Stimulated activated CD4-positive, alpha-beta T cell treated with anti-CD3 and anti-CD28 coated beads, Interleukin-12 subunit alpha, Interleukin-12 subunit beta, amount 100 ng/mL, for 24 hours (primary cell): ENCODE data around the gene MUTYH.
A peak's percentile ranks its signal among the peaks of the same experiment; 100 is the strongest.
"Not testable (repeated sequence)": the region's sequence is repeated elsewhere in the genome, so short reads cannot be mapped to it uniquely, and the experiment has no call there.

Experiments
- DNase-seq, 2 experiments: peaks; one replicate each; pipeline ENCODE4 v3.0.0-alpha.2; 2020; ENCODE audit warnings: low read depth in 2 of 2

The MUTYH gene

DNA sequence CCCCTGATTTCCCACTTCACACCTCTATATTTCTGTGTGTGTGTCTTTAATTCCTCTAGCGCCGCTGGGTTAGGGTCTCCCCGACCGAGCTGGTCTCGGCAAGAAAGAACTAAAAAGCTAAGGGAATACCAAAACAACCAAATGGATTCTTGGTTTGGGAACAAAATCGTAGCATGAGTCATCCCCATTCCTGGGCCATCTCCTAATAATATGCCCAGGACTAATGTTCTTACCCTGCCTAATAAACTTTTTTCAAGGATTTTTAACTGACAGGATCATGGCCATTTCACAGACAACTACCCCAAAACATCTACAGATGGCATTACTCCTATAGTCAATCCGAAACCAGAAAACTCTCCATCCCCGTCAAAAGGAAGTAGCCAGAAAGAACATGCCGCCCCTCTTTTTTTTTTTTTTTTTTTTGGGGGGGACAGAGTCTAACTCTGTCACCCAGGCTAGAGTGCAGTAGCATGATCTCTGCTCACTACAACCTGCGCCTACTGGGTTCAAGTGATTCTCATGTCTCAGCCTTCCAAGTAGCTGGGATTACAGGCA, 17.7 kb downstream of the MUTYH start:
- DNase-seq: no peak

DNA sequence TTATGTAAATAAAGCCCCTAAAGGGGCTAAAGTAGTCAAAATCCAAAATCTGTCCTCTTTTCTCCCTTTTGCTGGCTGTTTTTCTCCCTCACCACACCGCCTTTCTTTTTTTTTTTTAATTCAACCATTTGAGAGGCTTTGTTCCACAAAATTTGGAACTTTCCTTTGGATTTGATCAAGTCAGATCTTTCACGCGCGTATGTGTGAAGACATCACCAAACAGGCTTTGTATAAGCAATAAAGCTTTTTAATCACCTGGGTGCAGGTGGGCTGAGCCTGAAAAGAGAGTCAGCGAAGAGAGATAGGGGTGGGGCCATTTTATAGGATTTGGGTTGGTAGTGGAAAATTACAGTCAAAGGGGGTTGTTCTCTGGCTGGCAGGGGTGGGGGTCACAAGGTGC, 18.8 kb downstream of the MUTYH start:
- no peak for DNase-seq

DNA sequence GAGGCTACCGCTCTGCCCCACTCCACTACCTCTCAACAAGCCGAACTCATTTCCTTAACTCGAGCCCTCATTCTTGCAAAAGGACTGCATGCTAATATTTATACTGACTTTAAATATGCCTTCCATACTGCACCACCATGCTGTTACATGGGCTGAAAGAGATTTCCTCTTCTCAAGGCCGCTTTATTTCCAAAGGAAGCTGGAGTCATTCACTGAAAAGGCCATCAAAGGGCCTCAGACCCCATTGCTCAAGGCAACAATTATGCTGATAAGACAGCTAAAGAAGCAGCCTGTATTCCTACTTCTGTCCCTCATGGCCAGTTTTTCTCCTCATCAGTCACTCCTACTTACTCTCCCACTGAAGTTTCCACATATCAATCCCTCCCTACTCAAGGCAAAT, 20.5 kb downstream of the MUTYH start:
- DNase-seq: no peak

DNA sequence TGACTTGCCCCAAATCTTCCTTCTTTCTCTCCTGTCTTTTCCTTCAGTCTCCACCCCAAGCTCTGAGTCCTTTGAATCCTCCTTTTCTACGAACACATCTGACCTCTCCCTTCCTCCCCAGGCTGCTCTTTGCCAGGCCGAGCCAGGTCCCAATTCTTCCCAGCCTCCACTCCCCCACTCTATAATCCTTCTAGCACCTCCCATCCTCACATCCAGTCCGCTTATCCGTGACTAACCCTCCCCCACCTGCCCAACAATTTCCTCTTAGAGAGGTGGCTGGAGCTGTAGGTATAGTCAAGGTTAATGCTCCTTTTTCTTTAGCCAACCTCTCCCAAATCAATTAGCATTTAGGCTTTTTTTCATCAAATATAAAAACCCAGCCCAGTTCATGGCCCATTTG, 23.1 kb downstream of the MUTYH start:
- DNase-seq: no peak

DNA sequence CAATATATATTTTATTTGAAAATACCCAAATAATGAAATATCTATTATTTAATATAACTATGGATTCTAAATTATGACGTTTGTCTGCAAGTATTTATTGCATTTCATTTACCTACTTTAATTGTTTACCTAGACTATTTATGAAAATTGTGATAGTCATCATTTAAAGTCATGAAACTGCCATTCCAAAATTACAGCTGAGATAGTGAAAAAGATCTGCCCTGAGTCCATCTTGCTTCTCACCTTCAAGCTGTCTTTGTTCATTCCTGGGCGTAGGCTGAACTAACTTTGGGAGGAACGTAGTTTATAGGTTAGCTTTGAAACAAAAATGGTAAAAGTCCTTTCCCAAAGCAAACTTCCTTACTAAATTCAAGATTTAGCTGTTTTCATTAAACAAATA, 26.0 kb downstream of the MUTYH start:
- no peak for DNase-seq

DNA sequence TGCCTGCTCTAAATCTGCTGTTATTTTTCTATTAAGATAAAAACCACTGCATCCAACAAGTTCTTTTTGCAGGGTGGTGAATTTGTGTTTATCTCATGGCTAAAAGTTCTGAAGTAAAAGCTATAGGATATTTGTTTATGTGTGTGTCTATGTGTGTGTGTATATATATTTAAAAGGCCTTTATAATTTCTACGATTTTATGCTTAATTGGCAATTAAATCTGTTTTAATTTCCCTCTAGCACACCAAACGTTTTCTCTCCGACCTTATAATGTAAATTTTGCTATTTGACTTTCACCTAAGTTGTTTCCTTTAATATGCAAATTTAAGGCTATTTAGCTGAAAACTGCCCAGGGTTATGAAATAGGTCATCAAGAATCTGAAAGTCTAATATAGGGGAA, 33.3 kb downstream of the MUTYH start:
- no peak for DNase-seq

DNA sequence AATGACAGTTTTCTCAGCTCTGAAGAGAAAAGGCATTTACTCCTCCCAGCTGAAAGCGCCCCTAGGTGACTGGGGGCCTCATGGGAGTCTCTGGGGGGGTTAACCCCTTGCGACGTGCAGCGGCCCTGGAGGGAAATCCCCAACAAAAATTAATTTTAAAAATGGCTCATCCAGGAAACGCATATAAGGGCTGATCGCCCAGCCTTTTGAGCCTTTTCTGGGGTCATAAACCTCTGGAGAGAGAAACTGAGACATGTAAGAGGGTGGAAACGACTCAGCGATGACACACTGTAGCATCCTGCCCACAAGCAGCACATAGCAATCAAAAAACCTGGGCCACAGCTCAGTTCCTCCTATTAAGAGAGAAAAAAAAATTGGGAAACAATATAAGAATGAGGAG, 33.9 kb downstream of the MUTYH start:
- DNase-seq: peak; percentile 24 to 25

DNA sequence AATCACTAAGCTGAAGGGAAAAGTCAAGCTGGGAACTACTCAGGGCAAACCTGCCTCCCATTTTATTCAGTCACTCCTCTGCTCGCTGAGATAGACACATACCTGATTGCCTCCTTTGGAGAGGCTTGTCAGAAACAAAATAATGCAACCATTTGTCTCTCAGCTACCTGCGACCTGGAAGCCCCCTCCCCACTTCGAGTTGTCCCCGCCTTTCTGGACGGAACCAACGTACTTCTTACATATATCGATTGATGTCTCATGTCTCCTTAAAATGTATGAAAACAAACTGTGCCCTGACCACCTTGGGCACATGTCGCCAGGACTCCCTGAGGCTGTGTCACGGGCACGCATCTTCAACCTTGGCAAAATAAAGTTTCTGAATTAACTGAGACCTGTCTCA, 35.0 kb downstream of the MUTYH start:
- no peak for DNase-seq

DNA sequence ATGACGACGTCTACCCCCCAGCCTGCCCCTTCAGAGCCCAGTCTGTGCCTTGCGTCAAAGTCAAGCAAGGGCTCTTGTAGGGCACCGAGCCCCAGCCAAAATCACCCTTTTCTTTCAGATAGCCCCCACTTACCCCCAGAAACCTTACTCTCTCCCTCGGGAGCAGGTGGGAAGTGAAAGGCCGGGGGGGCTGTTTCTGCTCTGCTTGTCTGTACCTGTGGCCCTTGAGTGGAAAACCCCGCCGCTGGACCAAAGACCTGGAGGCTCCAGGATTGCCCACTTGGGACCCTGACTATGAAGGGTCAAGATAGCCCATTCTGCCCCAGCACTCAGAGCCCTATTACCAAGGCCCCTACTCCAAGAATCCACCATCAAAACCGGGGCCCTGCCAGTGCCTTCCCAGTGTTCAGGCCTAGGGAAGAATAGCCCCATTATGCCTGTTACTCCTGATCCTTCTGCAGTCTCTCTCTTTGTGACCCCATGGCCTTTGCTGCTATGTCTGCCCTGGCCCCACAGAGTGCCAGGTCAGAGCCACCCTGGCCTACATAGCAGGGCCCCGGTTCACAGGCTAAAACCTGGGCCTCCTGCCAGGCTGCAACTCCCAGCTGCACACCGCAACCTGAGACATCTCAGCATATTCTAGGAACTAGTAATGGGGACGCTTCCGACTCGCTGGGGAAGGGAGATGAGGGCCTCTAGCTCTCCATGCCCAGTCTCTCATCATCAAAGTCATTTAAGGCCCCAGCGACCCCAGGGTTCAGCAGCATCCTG, 35.7 kb downstream of the MUTYH start:
- DNase-seq: no peak

DNA sequence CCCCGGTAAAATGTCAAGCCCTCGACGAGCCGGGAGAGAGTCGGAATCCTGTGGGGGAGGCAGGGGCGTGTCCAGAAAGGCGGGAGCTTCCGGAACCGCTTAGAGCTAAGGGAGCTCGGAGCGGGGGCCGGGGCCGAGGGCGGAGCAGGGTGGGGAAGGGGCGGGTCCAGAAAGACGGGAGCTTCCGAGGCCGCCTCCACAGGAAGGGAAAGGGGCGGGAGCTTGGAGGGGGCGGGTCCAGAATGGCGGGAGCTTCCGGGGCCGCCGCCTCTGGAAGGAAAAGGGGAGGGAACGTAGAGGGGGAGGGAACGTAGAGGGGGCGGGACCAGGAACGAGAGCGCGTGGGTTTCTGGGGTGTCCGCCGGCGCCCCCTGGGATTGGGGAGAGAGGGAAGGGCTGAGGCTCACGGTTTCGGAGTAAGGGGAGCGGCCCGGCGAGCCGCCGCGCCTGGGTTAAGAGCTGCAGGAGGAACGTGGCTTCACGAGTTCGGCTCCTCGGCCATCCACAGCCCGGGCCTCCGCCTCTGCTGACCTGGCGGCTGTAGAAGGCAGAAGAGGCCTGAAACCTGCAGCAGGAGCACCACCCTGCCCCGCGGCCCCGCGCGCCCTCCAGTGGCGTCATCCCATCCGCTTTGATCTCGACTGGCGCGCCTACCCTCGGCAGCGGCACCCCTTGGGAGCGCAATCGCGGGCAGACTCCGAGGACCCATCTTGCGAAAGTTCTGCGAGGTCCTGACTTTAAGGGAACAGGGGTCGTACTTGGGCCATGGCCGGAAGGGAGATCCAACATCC, 36.5 kb downstream of the MUTYH start:
- peak; percentile 98 to 100 for DNase-seq

DNA sequence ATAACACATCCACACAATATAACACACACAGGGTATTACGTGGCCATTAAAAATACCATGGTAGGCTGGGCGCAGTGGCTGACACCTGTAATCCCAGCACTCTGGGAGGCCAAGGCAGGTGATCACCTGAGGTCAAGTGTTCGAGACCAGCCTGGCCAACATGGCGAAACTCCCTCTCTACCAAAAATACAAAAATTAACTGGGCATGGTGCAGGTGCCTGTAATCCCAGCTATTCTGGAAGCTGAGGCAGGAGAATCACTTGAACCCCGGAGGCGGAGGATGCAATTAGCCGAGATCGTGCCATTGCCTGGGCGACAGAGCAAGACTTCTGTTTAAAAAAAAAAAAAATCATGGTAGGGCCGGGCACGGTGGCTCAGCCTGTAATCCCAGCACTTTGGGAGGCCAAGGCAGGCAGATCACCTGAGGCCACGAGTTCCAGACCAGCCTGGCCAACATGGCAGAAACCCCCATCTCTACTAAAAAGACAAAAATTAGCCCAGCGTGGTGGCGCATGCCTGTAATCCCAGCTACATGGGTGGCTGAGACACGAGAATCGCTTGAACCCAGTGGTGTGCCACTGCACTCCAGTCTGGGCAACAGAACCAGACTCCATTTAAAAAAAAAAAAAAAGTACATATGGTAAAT, 37.6 kb downstream of the MUTYH start:
- no peak for DNase-seq

DNA sequence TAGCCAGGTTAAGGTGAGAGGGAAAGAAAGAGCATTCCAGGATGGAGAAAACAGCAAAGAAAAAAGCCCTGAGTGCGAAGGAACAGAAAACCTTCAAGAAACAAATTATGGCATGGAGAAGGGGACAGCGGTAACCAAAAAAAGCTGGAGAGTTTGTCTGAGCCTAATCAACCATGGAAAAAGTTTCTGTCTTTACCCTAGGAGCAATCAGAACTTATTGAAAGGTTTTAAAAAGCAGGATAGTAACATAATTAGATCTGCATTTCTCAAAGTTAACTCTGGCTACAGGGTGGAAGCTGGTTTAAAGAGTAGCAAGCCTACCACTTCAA, 39.6 kb downstream of the MUTYH start:
- no peak for DNase-seq

DNA sequence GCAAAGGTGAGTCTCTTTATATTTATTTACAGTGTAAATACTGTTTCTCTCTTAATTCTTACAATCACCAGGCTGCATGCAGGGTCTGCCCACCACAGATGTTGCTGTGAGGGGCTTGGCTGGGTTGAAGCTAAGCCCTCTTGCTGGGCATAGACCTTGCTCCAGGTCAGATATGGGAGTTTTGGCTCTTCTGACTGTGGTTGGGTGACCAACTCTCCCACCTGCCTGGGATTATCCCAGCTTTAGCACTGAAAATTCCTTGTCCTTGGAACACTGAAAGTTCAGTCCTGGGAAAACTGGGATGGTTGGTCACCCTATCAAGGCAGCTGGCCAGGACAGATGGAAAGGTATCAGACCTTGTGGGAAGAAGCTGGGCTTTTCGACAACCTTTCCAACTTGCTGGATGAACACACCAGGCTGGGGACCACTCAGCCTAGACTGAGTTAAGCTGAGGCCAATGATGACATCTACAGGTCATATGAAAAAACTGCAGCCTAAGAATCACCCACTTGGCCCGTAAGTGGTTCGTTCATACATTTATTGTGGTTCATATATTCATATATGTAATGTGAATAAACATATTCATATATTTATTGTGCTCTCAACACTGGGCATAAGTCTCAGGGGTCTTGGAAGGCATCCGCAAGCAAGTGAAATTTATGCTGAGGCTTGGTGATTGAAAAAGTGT, 40.1 kb downstream of the MUTYH start:
- DNase-seq: peak in 1 of 2 experiments; percentile 12

DNA sequence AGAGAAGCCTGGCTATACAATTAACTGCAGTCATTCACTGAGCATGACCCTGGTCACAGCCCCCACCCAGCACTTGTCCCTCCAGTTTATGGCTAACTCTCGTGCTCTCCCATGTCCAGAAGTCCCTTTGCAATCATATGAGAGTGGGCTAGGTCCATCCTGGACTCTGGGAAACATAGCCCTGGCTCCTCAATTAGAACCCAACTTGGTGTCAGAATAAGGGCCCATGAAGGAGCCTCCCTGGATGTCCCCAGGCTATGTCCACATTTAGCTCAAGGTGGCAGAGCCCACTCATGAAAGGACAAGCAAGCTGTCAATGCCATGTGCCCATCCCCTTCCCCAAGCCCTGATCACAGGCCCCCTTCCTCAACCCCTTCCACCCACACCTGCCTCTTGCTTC, 40.9 kb downstream of the MUTYH start:
- DNase-seq: no peak

DNA sequence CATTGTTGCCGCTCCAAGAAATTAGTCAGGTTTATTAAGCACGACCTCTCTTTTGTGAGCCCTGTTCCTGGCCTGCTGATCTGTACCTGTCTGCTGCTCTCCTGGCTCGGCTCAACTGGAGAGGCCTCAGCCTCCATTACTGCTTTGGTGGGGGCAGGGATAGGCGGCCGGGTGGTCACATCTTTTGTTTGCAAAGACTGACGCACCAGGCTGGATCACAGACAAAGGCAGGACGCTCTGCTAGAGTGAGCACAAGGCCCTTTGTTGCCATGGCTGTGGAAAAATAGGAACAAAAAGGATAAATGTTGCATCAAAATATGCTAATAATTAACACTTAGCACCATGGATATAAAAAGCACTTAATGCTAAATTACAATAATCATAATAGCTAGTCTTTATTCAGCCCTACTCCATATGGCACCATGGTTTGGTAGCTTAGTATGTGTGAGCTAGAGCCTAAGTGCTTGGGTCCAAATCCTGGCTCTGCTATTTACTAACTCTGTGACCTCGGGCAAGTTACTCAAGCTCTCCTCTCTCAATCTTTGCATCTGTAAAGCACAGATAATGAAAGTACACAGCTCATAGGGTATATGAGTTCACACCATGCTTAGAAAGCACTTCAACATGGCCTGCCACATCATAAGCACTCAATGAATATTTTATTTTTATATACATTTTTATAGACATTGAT, 42.4 kb downstream of the MUTYH start:
- DNase-seq: no peak

DNA sequence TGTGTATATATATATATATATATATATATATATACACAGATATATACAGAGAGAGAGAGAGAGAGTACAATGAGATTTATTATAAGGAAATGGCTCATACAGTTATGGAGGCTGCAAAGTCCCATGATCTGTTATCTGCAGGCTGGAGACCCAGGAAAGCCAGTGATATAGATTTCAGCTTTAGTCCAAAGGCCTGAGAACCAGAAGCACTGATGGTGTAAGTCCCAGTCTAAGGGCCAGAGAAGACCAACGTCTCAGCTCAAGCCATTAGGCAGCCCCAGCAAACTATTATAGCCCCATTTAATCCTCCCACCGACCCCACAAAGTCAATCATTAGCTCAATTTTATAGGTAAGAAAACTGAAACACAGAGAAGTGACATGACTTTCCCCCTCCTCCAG, 48.5 kb downstream of the MUTYH start:
- DNase-seq: no peak

DNA sequence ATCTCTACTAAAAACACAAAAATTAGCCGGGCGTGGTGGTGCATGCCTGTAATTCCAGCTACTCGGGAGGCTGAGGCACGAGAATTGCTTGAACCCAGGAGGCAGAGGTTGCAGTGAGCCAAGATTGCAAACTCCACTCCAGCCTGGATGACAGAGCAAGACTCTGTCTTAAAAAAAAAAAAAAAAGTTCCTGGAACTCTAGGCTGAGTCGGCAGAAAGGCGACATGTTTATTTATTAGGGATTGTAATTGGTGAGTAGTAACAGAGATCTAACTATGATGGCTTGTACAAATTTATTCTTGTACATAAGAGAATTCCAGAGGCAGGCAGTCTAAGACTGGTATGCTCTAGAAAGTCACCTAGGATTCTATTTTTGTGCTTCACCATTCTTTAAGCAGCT, 49.2 kb downstream of the MUTYH start:
- not testable (repeated sequence) for DNase-seq

DNA sequence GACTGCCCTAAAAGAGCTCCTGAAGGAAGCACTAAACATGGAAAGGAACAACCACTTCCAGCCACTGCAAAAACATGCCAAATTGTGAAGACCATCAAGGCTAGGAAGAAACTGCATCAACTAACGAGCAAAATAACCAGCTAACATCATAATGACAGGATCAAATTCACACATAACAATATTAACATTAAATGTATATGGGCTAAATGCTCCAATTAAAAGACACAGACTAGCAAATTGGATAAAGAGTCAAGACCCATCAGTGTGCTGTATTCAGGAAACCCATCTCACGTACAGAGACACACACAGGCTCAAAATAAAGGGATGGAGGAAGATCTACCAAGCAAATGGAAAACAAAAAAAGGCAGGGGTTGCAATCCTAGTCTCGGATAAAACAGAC, 53.7 kb downstream of the MUTYH start:
- DNase-seq: not testable (repeated sequence)

DNA sequence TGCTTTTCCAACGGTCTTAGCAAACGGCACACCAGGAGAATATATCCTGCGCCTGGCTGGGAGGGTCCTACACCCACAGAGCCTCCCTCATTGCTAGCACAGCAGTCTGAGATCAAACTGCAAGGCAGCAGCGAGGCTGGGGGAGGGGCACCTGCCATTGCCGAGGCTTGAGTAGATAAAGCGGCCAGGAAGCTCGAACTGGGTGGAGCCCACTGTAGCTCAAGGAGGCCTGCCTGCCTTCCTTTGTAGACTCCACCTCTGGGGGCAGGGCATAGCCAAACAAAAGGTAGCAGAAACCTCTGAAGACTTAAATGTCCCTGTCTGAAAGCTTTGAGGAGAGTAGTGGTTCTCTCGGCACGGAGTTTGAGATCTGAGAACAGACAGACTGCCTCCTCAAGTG, 55.4 kb downstream of the MUTYH start:
- DNase-seq: not testable (repeated sequence)

DNA sequence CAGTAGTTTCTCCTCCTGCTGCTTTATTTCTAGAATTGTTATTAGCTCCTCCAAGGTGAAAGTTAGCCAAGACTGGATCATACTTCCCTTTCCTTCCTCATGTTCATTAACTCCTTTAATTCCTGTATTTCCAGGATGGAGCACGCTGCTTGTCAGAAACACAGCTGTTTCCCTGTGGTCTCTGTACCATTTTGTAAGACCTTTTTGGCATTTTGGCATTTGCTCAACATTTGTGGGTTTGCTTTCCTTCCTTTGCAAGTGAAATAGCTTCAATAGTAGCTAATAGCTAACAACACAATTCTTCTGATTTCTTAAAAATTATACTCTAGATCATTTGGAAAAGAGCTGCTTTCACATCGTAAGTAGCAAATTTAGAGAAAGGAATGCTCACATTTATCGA, 57.9 kb downstream of the MUTYH start:
- no peak for DNase-seq
